Mammary epithelial cell (primary cell): Measurements from ENCODE around the gene NOVA2.

Source experiments
- CTCF ChIP-seq, 2 donors: IDR thresholded peaks in 1 of 2; conservative IDR thresholded peaks in 1 of 2; 2 replicates each; pipeline ENCODE4 v1.5.1; 2011 to 2012; ENCODE audit warnings: inconsistent platforms in 2 of 2, low read length in 2 of 2, mild to moderate bottlenecking in 2 of 2, control low read depth in 1 of 2, low read depth in 1 of 2; ENCODE audit not compliant: insufficient read depth in 1 of 2; ENCODE audit errors: extremely low read depth in 1 of 2
- EZH2 ChIP-seq: IDR thresholded peaks from 2 replicates; pipeline ENCODE4 v1.6.1; 2012; ENCODE audit warnings: low read length, inconsistent platforms, borderline replicate concordance

DNA sequence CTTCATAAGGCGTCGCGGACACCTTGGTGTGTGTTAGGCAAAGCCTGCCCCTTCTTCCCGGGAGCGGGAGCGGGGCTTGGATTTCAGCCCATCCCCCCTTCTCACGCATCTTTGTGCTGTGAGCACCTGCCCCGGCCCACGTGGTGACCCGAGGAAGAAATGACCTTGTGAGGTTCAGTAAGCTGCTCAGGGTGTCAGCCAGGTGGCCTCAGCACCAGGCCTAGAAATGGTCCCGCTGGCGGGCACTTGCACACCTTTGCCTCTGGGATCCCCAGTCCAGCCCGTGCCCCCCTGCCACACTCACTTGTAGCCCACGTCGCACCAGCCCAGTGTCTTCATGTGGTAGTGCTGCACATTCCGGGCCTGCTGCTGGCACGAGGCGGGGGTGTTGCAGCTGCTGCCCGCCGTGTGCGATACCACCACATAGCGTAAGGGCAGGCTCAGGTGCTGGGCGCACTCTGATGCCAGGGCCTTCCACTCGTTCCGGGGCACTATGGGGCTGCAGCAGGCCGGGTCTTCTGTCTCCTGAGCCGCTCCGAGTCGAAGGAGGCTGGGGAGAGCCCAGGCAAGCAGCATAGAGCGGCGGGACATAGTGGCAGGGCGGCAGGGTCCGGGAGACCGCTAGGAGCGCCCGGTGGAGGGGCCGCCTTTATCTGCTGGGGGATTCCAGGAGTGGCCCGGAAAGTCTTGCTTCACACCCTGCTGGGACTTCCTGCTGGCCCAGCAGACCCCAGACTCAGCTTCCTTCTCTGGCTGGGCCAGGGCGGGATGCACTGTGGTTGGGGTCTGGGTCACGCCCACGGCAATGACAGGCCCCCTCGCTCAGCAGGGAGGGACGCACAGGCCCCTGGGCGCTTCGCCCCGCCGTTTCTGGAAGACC is 49.0 kb upstream of the NOVA2 start, which contains the start of gene PGLYRP1:
- no peak for TF ChIP-seq CTCF (conservative IDR thresholded peaks at IDR 0.05 in 1 of 2, IDR thresholded peaks at IDR 0.05 in 1 of 2; ENCODE audit: extremely low read depth in 1 of 2, insufficient read depth in 1 of 2, low read depth in 1 of 2, low read length in 2 of 2)
- TF ChIP-seq EZH2, result no peak
